Measurements from ENCODE around the gene FAM151B. TPM values are rescaled to one million over a fixed set of nuclear protein-coding genes. Genes with fewer than 3 reads are reported as not detected.

Gene FAM151B
- polyA plus RNA-seq, 3 donors = 2.3 to 2.5 (median 2.5) TPM

GRCh38 chr5:80502800-80503199, 14.9 kb downstream of the FAM151B start:
- no peak for DNase-seq (ENCODE audit: low read depth in 3 of 3, low spot score in 2 of 3)

- no peak for DNase-seq (ENCODE audit: low read depth in 3 of 3, low spot score in 2 of 3)
Observed at GRCh38 chr5:80503641-80504040, 15.7 kb downstream of the FAM151B start.

- DNase-seq (ENCODE audit: low read depth in 3 of 3, low spot score in 2 of 3) = no peak
Observed at GRCh38 chr5:80504833-80505232, 16.9 kb downstream of the FAM151B start.

- DNase-seq (ENCODE audit: low read depth in 3 of 3, low spot score in 2 of 3) = no peak
Observed at GRCh38 chr5:80507663-80508062, 19.8 kb downstream of the FAM151B start.

- DNase-seq (ENCODE audit: low read depth in 3 of 3, low spot score in 2 of 3) = no peak
Observed at GRCh38 chr5:80508844-80509243, 20.9 kb downstream of the FAM151B start.

GRCh38 chr5:80509362-80509761, 21.5 kb downstream of the FAM151B start:
- DNase-seq (ENCODE audit: low read depth in 3 of 3, low spot score in 2 of 3) = no peak

GRCh38 chr5:80516826-80517225, 28.9 kb downstream of the FAM151B start:
- no peak for DNase-seq (ENCODE audit: low read depth in 3 of 3, low spot score in 2 of 3)

- DNase-seq (ENCODE audit: low read depth in 3 of 3, low spot score in 2 of 3) = no peak
Observed at GRCh38 chr5:80540691-80541090, 52.8 kb downstream of the FAM151B start.

- DNase-seq (ENCODE audit: low read depth in 3 of 3, low spot score in 2 of 3) = no peak
Observed at GRCh38 chr5:80541392-80541791, 53.5 kb downstream of the FAM151B start.

- DNase-seq (ENCODE audit: low read depth in 3 of 3, low spot score in 2 of 3) = no peak
Observed at GRCh38 chr5:80554646-80555045, 66.7 kb downstream of the FAM151B start.

- DNase-seq (ENCODE audit: low read depth in 3 of 3, low spot score in 2 of 3) = no peak
Observed at GRCh38 chr5:80555099-80555498, 67.2 kb downstream of the FAM151B start.

GRCh38 chr5:80559244-80559643, 71.3 kb downstream of the FAM151B start:
- no peak for DNase-seq (ENCODE audit: low read depth in 3 of 3, low spot score in 2 of 3)

- no peak for DNase-seq (ENCODE audit: low read depth in 3 of 3, low spot score in 2 of 3)
Observed at GRCh38 chr5:80565330-80565729, 77.4 kb downstream of the FAM151B start.

GRCh38 chr5:80566711-80567259, 78.9 kb downstream of the FAM151B start:
- DNase-seq (ENCODE audit: low read depth in 3 of 3, low spot score in 2 of 3) = no peak

GRCh38 chr5:80568251-80568650, 80.4 kb downstream of the FAM151B start:
- no peak for DNase-seq (ENCODE audit: low read depth in 3 of 3, low spot score in 2 of 3)

GRCh38 chr5:80569086-80569960, 81.4 kb downstream of the FAM151B start:
- DNase-seq (ENCODE audit: low read depth in 3 of 3, low spot score in 2 of 3) = no peak

- no peak for DNase-seq (ENCODE audit: low read depth in 3 of 3, low spot score in 2 of 3)
Observed at GRCh38 chr5:80569961-80570786, 82.3 kb downstream of the FAM151B start, which contains the start of gene ANKRD34B. Gene ANKRD34B (minus strand): TSS chr5:80570280. CDS start chr5:80560019, 10,261 bp downstream.

GRCh38 chr5:80573062-80573461, 85.2 kb downstream of the FAM151B start:
- no peak for DNase-seq (ENCODE audit: low read depth in 3 of 3, low spot score in 2 of 3)

- no peak for DNase-seq (ENCODE audit: low read depth in 3 of 3, low spot score in 2 of 3)
Observed at GRCh38 chr5:80576383-80576782, 88.5 kb downstream of the FAM151B start.

- no peak for DNase-seq (ENCODE audit: low read depth in 3 of 3, low spot score in 2 of 3)
Observed at GRCh38 chr5:80577707-80578106, 89.8 kb downstream of the FAM151B start.

- no peak for DNase-seq (ENCODE audit: low read depth in 3 of 3, low spot score in 2 of 3)
Observed at GRCh38 chr5:80579050-80579449, 91.2 kb downstream of the FAM151B start.

Measured in right renal cortex interstitium (tissue), 3 donors.